ENCODE results near the gene CAMSAP1.

DNA sequence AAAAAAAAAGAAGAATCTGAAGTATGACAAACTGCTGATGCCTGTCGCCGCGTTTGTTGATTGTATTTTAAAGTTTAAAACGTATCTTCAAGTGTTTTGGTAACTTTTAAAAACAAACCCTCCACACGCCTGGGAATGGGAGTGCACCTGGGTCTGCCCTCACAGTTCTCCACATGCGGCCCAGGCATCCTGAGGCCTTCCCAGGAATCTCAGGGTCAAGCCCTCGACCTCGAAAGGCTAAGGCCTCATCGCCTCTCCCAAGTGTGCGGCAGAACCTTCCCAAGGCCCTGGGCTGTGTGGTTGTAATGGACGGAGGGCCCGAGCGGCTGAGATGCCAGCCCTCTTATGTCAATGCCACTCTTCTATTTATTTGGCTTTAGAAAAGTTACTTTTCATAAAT lies 94.4 kb downstream of the CAMSAP1 start:
- TF ChIP-seq, protein P1, sequence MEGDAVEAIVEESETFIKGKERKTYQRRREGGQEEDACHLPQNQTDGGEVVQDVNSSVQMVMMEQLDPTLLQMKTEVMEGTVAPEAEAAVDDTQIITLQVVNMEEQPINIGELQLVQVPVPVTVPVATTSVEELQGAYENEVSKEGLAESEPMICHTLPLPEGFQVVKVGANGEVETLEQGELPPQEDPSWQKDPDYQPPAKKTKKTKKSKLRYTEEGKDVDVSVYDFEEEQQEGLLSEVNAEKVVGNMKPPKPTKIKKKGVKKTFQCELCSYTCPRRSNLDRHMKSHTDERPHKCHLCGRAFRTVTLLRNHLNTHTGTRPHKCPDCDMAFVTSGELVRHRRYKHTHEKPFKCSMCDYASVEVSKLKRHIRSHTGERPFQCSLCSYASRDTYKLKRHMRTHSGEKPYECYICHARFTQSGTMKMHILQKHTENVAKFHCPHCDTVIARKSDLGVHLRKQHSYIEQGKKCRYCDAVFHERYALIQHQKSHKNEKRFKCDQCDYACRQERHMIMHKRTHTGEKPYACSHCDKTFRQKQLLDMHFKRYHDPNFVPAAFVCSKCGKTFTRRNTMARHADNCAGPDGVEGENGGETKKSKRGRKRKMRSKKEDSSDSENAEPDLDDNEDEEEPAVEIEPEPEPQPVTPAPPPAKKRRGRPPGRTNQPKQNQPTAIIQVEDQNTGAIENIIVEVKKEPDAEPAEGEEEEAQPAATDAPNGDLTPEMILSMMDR (IDR thresholded peaks at IDR 0.05; ENCODE audit: poor library complexity, severe bottlenecking): no peak
- TF ChIP-seq POLR2AphosphoS5 (IDR thresholded peaks at IDR 0.05): no peak
- TF ChIP-seq, protein P2, sequence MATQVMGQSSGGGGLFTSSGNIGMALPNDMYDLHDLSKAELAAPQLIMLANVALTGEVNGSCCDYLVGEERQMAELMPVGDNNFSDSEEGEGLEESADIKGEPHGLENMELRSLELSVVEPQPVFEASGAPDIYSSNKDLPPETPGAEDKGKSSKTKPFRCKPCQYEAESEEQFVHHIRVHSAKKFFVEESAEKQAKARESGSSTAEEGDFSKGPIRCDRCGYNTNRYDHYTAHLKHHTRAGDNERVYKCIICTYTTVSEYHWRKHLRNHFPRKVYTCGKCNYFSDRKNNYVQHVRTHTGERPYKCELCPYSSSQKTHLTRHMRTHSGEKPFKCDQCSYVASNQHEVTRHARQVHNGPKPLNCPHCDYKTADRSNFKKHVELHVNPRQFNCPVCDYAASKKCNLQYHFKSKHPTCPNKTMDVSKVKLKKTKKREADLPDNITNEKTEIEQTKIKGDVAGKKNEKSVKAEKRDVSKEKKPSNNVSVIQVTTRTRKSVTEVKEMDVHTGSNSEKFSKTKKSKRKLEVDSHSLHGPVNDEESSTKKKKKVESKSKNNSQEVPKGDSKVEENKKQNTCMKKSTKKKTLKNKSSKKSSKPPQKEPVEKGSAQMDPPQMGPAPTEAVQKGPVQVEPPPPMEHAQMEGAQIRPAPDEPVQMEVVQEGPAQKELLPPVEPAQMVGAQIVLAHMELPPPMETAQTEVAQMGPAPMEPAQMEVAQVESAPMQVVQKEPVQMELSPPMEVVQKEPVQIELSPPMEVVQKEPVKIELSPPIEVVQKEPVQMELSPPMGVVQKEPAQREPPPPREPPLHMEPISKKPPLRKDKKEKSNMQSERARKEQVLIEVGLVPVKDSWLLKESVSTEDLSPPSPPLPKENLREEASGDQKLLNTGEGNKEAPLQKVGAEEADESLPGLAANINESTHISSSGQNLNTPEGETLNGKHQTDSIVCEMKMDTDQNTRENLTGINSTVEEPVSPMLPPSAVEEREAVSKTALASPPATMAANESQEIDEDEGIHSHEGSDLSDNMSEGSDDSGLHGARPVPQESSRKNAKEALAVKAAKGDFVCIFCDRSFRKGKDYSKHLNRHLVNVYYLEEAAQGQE (IDR thresholded peaks at IDR 0.05; ENCODE audit: borderline replicate concordance): no peak
- TF ChIP-seq RAD21 (conservative IDR thresholded peaks at IDR 0.05): no peak
- no peak for TF ChIP-seq EZH2 (IDR thresholded peaks at IDR 0.05; ENCODE audit: borderline replicate concordance, insufficient read depth, low read length, poor library complexity, severe bottlenecking)
- no peak for TF ChIP-seq EP300 (conservative IDR thresholded peaks at IDR 0.05; ENCODE audit: poor library complexity, severe bottlenecking)

Data from neural cell (in vitro differentiated cells).